Stimulated activated naive CD8-positive, alpha-beta T cell treated with anti-CD3 and anti-CD28 coated beads, Interleukin-15, Interleukin-2, amounts not matched to agents 100 ng/mL and 50 ng/mL, for 24 hours (primary cell): ENCODE data around the gene DNAJC24.
A peak's percentile ranks its signal among the peaks of the same experiment; 100 is the strongest.

Experiments used
- H3K27ac Mint-ChIP-seq: one replicate; pipeline ENCODE4 v1.8.0; 2021; ENCODE audit warnings: mild to moderate bottlenecking, mixed read lengths
- H3K27me3 Mint-ChIP-seq: one replicate; pipeline ENCODE4 v1.8.0; 2021; ENCODE audit warnings: mixed read lengths
- H3K36me3 Mint-ChIP-seq: one replicate; pipeline ENCODE4 v1.8.0; 2021; ENCODE audit warnings: low read depth, mixed read lengths
- H3K4me1 Mint-ChIP-seq: one replicate; pipeline ENCODE4 v1.8.0; 2021; ENCODE audit warnings: low read depth, mixed read lengths
- H3K4me3 Mint-ChIP-seq: one replicate; pipeline ENCODE4 v1.8.0; 2021; ENCODE audit warnings: mild to moderate bottlenecking, mixed read lengths
- H3K9me3 Mint-ChIP-seq: one replicate; pipeline ENCODE4 v1.8.0; 2021; ENCODE audit warnings: mixed read lengths

DNAJC24 gene

DNA sequence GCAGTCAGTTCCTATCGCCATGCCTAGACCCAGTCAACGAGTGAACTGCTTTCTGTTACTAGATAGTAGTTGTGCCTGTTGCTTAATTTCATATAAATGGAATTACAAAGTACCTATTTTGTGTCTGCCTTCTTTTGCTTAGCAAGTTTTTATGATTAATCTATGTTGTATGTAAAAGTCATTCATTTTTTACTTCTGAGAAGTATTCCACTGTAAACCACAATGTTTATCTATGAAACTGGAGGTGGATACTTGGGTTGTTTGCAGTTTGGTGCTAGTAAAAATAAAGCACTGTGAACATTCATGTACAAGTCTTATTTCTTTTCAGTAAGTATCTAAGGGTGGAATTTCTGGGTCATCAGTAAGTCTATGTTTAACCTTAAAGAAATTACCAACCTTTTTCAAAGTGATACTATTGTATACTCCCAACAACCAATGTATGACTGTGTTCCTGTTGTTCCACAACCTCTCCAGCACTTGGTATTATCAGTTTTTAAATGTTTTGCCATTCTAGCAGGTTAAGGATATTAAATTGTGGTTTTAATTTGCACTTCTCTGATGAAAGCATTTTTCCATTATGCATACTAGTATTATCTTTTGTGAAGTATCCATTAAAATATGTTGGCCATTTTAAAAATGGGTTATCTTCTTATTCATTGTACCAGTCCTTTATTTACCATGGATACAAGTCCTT is 68.2 kb downstream of the DNAJC24 start:
- peaks cover 12% of the 10 kb centered on the region for H3K9me3 Mint-ChIP-seq
- no peak overlapping the region for H3K4me3 Mint-ChIP-seq
- no peaks in the 10 kb centered on the region for H3K27me3 Mint-ChIP-seq
- H3K4me1 Mint-ChIP-seq, result peaks cover 14% of the 10 kb centered on the region
- H3K27ac Mint-ChIP-seq, result peak overlapping the region; percentile 45
- H3K36me3 Mint-ChIP-seq, result peaks cover 5% of the 10 kb centered on the region

DNA sequence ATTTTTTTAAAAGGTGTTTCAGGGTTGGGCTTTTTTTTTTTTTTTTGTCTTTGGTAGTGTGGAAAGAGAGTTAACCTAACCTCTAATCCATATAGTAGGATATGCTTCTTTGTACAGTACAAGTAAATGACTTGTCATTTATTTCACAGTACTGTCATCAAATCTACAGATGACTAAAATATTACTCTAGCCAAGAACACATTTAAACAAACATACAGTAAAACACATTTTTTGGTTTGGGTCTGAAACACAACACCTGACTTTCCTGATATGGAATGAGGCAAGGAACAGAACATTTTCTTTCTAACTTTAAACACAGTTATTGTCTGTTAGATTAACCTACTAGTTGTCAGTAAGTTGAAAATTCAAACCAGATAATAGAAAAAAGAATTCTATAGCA is 71.6 kb downstream of the DNAJC24 start:
- no peak overlapping the region for H3K27ac Mint-ChIP-seq
- no peak overlapping the region for H3K4me3 Mint-ChIP-seq
- peaks cover 14% of the 10 kb centered on the region for H3K36me3 Mint-ChIP-seq
- peaks cover 12% of the 10 kb centered on the region for H3K9me3 Mint-ChIP-seq
- no peaks in the 10 kb centered on the region for H3K27me3 Mint-ChIP-seq
- peaks cover 14% of the 10 kb centered on the region for H3K4me1 Mint-ChIP-seq

DNA sequence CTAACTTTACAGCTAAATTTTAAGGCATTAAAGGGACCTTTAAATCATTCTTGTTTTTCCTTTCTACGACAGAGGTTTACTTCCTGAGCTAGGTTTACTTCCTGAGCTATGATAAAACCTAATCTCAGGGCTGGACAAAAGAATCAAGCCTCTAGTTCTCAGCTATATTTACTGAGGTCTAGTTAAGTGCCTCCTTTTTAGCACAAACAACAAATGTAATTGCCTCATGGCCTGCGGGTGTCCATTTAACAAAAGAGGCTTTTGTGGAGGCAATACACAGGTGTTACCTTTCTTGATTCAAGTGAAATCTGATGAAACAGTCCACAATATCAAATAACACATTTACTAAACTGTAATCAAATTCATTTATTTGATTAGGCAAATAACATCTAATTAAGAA is 72.4 kb downstream of the DNAJC24 start:
- peaks cover 14% of the 10 kb centered on the region for H3K4me1 Mint-ChIP-seq
- no peak overlapping the region for H3K27ac Mint-ChIP-seq
- peaks cover 13% of the 10 kb centered on the region for H3K9me3 Mint-ChIP-seq
- no peaks in the 10 kb centered on the region for H3K27me3 Mint-ChIP-seq
- H3K4me3 Mint-ChIP-seq, result no peak overlapping the region
- peaks cover 20% of the 10 kb centered on the region for H3K36me3 Mint-ChIP-seq

DNA sequence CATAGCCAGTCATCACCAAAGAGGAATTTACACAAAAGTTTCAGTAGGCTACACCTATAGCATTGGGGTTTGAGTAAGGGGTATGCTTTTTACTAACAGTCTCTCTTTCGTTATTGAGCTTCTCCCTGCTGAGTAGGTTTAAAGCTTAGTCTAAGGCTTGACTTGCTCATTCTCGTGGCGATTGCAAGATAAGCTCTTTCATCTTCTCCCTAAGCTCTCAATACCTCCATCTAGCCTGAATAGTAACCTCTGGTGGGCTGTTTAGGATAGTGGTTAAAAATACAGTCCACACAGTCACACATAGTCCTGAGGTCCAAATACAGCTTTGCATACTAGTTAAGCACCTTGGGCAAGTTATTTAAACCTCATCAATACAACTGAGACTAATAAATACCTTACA is 74.1 kb downstream of the DNAJC24 start:
- H3K4me1 Mint-ChIP-seq, result no peaks in the 10 kb centered on the region
- no peak overlapping the region for H3K4me3 Mint-ChIP-seq
- no peaks in the 10 kb centered on the region for H3K27me3 Mint-ChIP-seq
- H3K27ac Mint-ChIP-seq, result no peak overlapping the region
- H3K9me3 Mint-ChIP-seq, result peaks cover 8% of the 10 kb centered on the region
- H3K36me3 Mint-ChIP-seq, result peaks cover 28% of the 10 kb centered on the region

DNA sequence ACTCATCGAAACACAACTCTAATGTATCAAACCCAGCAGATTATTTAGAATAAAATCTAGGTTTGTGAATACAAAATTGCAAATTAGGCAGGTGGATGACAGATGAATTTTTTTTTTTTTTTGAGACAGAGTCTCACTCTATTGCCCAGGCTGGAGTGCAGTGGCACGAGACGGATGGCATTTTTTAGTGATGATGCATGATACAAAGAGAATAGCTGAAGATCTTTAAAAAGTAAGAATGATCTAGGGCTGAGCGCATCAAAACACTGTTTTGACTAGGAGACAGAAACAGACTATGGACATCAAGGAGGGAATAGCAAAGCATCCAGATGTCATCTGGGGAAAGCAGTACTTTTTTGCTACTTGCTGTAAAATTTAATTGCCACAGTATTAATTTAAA is 76.0 kb downstream of the DNAJC24 start:
- H3K9me3 Mint-ChIP-seq, result peaks cover 4% of the 10 kb centered on the region
- H3K27ac Mint-ChIP-seq, result no peak overlapping the region
- H3K4me3 Mint-ChIP-seq, result no peak overlapping the region

DNA sequence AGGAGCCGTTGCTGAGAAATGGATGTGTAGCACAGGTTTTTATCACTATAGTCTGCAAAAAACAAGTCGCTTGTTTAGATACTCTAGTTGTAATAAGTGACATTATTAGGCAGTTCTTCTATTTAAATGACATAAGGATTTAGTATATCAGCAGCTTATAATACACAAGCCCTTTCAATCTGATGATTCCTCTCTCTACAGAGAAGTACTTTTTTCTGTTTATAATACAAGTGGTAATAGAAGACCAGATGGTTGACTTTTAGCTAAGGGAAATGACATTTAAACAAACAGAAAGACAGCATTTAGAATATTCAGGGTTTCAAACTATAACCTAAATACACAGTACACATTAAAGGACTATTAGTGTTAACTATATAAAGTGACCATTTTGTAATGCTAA is 79.4 kb downstream of the DNAJC24 start:
- H3K4me3 Mint-ChIP-seq, result no peak overlapping the region
- H3K36me3 Mint-ChIP-seq, result peaks cover 46% of the 10 kb centered on the region
- peaks cover 4% of the 10 kb centered on the region for H3K9me3 Mint-ChIP-seq
- H3K27me3 Mint-ChIP-seq, result no peaks in the 10 kb centered on the region
- no peak overlapping the region for H3K27ac Mint-ChIP-seq
- no peaks in the 10 kb centered on the region for H3K4me1 Mint-ChIP-seq

More for the DNA sequence above, 76.0 kb downstream of the DNAJC24 start:
- Mint-ChIP-seq H3K36me3 (peaks cover 23% of the 10 kb centered on the region), H3K4me1 (no peaks in the 10 kb centered on the region), H3K27me3 (no peaks in the 10 kb centered on the region)

DNA sequence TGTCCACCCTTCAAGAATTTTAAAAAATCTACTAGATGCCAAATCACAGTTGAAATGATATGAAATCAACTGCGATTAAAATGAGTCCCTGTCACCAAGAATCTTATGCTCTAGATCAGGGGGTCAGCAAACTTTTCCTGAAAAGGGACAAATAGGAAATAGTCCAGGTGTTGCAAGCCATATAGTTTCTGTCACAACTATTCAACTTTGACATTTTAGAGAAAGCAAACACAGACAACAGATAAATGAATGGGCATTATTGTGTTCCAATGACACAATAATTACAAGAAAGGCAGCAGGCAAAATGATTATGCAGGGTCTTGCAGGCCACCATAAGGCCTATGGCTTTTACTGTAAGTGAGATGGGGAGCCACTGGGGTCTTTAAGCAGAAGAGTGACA is 81.2 kb downstream of the DNAJC24 start:
- H3K36me3 Mint-ChIP-seq, result peaks cover 52% of the 10 kb centered on the region
- peaks cover 4% of the 10 kb centered on the region for H3K9me3 Mint-ChIP-seq
- no peaks in the 10 kb centered on the region for H3K4me1 Mint-ChIP-seq
- no peak overlapping the region for H3K4me3 Mint-ChIP-seq
- H3K27ac Mint-ChIP-seq, result no peak overlapping the region
- no peaks in the 10 kb centered on the region for H3K27me3 Mint-ChIP-seq

DNA sequence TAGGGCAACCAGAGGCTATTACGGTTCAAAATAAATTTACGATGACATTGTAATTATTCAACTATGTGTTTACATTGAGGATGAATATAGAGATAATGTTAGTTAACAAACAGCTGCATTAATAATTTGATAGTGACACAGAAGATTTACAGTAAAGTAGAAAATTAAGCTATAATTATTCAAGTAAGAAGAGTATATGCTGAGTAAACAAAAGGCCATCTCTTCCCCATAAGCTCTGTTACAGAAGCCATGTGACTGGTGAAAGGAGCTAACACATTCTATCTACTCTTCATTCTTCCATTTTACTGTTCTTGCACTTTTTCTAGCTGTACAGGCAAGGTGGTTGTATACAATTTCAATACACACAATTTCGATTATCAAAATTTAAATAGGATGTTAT is 85.5 kb downstream of the DNAJC24 start:
- no peak overlapping the region for H3K27ac Mint-ChIP-seq
- peaks cover 49% of the 10 kb centered on the region for H3K36me3 Mint-ChIP-seq
- H3K9me3 Mint-ChIP-seq, result no peaks in the 10 kb centered on the region
- no peak overlapping the region for H3K4me3 Mint-ChIP-seq
- no peaks in the 10 kb centered on the region for H3K27me3 Mint-ChIP-seq
- H3K4me1 Mint-ChIP-seq, result no peaks in the 10 kb centered on the region

DNA sequence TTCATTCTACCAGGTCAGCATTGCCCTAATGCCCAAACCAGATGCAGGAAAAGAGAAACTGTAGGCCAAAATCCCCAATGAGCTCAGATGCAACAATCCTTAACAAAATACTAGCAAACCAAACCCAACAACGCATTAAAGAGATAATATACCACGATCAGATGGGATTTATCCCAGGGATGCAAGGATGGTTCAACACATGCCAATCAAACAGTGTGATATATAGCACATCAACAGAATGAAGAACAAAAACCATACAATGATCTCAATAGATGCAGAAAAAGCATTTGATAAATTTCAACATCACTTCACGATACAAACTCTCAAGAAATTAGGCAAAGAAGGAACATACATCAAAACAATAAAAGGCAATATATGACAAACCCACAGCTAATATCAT is 94.8 kb downstream of the DNAJC24 start:
- Mint-ChIP-seq H3K27ac (no peak overlapping the region), H3K4me3 (no peak overlapping the region), H3K27me3 (no peaks in the 10 kb centered on the region), H3K9me3 (peaks cover 15% of the 10 kb centered on the region), H3K4me1 (no peaks in the 10 kb centered on the region), H3K36me3 (peaks cover 57% of the 10 kb centered on the region)

DNA sequence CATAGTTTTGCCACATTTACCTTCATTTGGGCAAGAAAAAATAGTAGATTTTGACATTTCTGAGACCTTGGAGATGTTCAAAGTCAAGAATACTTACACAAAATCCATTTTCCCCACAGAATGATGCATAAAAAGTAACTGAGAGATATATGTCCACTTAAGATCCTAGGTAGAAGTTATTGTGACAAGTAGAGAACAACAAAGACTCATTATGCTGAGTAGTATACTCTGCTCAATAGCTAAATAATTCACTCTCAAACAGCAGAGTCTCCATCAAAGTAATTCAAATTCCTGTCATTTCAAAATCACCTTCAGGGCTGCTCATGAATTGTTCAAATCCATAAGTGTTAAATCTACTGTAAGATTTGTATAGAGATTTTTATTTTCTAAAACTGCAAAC is 104.4 kb downstream of the DNAJC24 start:
- no peak overlapping the region for H3K27ac Mint-ChIP-seq
- H3K36me3 Mint-ChIP-seq, result peaks cover 22% of the 10 kb centered on the region
- H3K4me1 Mint-ChIP-seq, result no peaks in the 10 kb centered on the region
- no peak overlapping the region for H3K4me3 Mint-ChIP-seq
- peaks cover 3% of the 10 kb centered on the region for H3K9me3 Mint-ChIP-seq
- no peaks in the 10 kb centered on the region for H3K27me3 Mint-ChIP-seq

DNA sequence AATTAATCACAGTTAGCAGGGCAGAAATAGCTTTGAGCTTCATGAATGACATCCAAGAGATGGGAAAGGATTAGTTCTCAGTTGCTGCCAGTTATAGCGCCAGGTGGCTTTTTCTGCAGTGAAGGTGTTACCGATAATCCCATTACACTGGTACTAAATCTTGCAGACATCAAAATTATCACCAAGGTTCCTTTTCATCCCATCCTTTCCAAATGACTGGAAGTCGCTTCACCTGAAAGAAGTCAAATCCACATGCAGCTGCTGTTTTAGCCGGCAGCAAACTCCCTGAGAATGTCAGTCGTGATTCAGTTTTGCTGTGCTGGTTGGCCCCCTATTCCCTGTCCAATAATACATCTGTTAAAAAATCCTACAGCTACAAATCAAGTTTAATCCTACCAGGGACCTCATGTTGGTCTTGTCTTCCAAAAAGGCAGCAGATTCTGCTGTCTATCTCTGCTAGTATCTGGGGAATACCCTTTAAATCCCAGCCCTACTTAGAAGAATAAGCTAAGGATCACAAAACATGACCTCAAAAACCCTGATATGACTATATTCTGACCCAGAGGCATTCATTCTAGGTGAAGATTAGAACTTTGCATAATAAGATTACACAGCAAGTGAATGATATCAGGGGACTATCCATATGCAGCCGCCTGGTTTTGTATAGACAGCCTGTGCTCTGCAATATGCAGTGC is 108.0 kb downstream of the DNAJC24 start:
- Mint-ChIP-seq H3K27me3 (no peaks in the 10 kb centered on the region), H3K9me3 (no peaks in the 10 kb centered on the region), H3K4me1 (no peaks in the 10 kb centered on the region), H3K4me3 (no peak overlapping the region), H3K27ac (no peak overlapping the region), H3K36me3 (peaks cover 12% of the 10 kb centered on the region)

DNA sequence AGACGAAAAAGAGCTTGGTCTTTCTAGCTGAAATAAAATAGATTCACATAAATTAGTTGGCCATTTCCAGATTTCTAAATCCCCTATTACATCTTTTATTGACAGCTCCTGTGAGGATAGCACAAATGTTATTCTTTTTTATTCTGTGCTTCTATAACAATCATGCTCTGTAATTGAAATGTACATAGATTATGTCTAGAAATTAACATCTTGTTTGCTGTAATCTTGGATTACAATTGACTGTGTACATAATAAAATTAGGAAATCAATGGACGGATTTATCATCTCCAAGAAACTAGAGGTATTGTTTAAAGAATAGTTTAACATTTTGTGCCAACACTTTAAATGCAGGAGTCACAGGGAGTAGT is 108.5 kb downstream of the DNAJC24 start:
- Mint-ChIP-seq H3K4me3 (no peak overlapping the region), H3K9me3 (no peaks in the 10 kb centered on the region), H3K36me3 (peaks cover 12% of the 10 kb centered on the region), H3K27me3 (no peaks in the 10 kb centered on the region), H3K4me1 (no peaks in the 10 kb centered on the region), H3K27ac (no peak overlapping the region)

DNA sequence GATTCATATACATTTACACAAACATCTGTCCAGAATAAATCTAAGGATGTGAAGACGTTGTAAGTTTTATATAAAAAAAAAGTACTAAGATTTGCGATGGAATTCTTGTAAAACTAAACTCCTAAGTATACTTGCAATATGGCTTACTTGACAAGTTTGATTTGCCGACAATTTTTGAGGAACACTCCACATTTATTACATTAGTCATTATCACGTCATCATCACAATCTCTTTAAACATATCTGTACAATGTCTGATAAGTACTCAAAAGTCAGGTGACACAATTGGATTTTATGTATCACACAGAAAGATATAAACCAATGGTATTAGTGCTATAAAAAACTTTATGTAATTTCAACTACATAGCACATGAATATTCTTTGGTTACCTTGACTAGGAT is 109.4 kb downstream of the DNAJC24 start:
- H3K4me3 Mint-ChIP-seq, result no peak overlapping the region
- H3K4me1 Mint-ChIP-seq, result no peaks in the 10 kb centered on the region
- H3K36me3 Mint-ChIP-seq, result peaks cover 8% of the 10 kb centered on the region
- H3K27me3 Mint-ChIP-seq, result no peaks in the 10 kb centered on the region
- no peak overlapping the region for H3K27ac Mint-ChIP-seq
- H3K9me3 Mint-ChIP-seq, result no peaks in the 10 kb centered on the region

DNA sequence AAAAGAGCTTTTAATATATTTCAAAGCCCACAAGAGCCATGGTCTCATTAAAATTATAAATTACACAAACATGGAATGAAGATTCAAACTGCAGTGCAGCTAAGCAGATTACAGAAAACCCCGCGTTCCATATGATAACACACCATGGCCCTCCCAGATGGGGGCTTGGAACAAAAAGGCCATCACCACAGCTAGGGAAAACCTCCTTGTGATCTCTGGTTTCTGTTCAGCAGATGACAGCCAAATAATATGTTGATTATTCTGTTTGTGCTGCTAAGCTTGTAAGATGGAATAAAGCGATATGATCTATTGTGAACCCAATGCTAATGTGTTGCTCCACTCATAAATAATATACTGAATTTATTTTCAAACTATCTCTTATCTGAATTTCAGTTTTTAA is 111.3 kb downstream of the DNAJC24 start:
- Mint-ChIP-seq H3K4me1 (no peaks in the 10 kb centered on the region), H3K36me3 (peaks cover 6% of the 10 kb centered on the region), H3K27me3 (no peaks in the 10 kb centered on the region), H3K27ac (no peak overlapping the region), H3K9me3 (no peaks in the 10 kb centered on the region), H3K4me3 (no peak overlapping the region)
